ENCODE results near the gene ABHD12B.
A peak's percentile ranks its signal among the peaks of the same experiment; 100 is the strongest.
"Not testable (repeated sequence)": the region's sequence is repeated elsewhere in the genome, so short reads cannot be mapped to it uniquely, and the experiment has no call there.

ABHD12B gene

GRCh38 chr14:50937325-50937724 lies 65.5 kb downstream of the ABHD12B start:
- DNase-seq = no peak

GRCh38 chr14:50937800-50938199 lies 65.9 kb downstream of the ABHD12B start:
- no peak for DNase-seq

GRCh38 chr14:50941151-50941550 lies 69.3 kb downstream of the ABHD12B start:
- DNase-seq = no peak

- DNase-seq = not testable (repeated sequence)
These were observed 69.8 kb downstream of the ABHD12B start for GRCh38 chr14:50941638-50942037.

GRCh38 chr14:50943261-50943942 lies 71.5 kb downstream of the ABHD12B start:
- no peak for DNase-seq

GRCh38 chr14:50943943-50944646 lies 72.2 kb downstream of the ABHD12B start, which contains the start of gene PYGL:
Gene PYGL, minus strand, starts transcription at chr14:50944483. Its CDS starts 80 bp downstream, at chr14:50944403.
- DNase-seq = peak; percentile 56

GRCh38 chr14:50944647-50945413 lies 73.0 kb downstream of the ABHD12B start:
- DNase-seq = peak; percentile 24

- no peak for DNase-seq
These were observed 74.5 kb downstream of the ABHD12B start for GRCh38 chr14:50946234-50946935.

- DNase-seq = no peak
These were observed 75.6 kb downstream of the ABHD12B start for GRCh38 chr14:50947446-50947845.

- DNase-seq = no peak
These were observed 76.4 kb downstream of the ABHD12B start for GRCh38 chr14:50948205-50948604.

GRCh38 chr14:50951032-50951431 lies 79.2 kb downstream of the ABHD12B start:
- DNase-seq = no peak

GRCh38 chr14:50953502-50953901 lies 81.6 kb downstream of the ABHD12B start:
- DNase-seq = no peak

Data from stimulated activated CD4-positive, alpha-beta T cell treated with anti-CD3 and anti-CD28 coated beads, Interleukin-15, amount 100 ng/mL, for 24 hours (primary cell).